ENCODE data around the gene ATG9A.

Gene ATG9A

GRCh38 chr2:219221957-219222518 is 7.4 kb downstream of the ATG9A start:
- no peak for TF ChIP-seq MAX (IDR thresholded peaks at IDR 0.05; ENCODE audit: low read depth, low read length)
- no peak for TF ChIP-seq CTCF (IDR thresholded peaks at IDR 0.05; ENCODE audit: low read depth, low read length)
- TF ChIP-seq MYC (IDR thresholded peaks at IDR 0.05; ENCODE audit: low read depth, low read length) = no peak
- no peak for TF ChIP-seq POLR2A (IDR thresholded peaks at IDR 0.05; ENCODE audit: extremely low read depth, insufficient read length)
- no peak overlapping the region for H3K4me3 ChIP-seq (ENCODE audit: low read depth, low read length)
- no peak for DNase-seq (ENCODE audit: low read depth)

GRCh38 chr2:219220652-219221402 is 8.6 kb downstream of the ATG9A start:
- no peak for TF ChIP-seq MYC (IDR thresholded peaks at IDR 0.05; ENCODE audit: low read depth, low read length)
- TF ChIP-seq POLR2A (IDR thresholded peaks at IDR 0.05; ENCODE audit: extremely low read depth, insufficient read length) = no peak
- no peak for TF ChIP-seq CTCF (IDR thresholded peaks at IDR 0.05; ENCODE audit: low read depth, low read length)
- TF ChIP-seq MAX (IDR thresholded peaks at IDR 0.05; ENCODE audit: low read depth, low read length) = no peak
- no peak for DNase-seq (ENCODE audit: low read depth)
- H3K4me3 ChIP-seq (ENCODE audit: low read depth, low read length) = no peak overlapping the region

- DNase-seq (ENCODE audit: low read depth) = no peak
- TF ChIP-seq MAX (IDR thresholded peaks at IDR 0.05; ENCODE audit: low read depth, low read length) (no peak), MYC (IDR thresholded peaks at IDR 0.05; ENCODE audit: low read depth, low read length) (no peak), POLR2A (IDR thresholded peaks at IDR 0.05; ENCODE audit: extremely low read depth, insufficient read length) (no peak), CTCF (IDR thresholded peaks at IDR 0.05; ENCODE audit: low read depth, low read length) (no peak)
- no peak overlapping the region for H3K4me3 ChIP-seq (ENCODE audit: low read depth, low read length)
Measured at GRCh38 chr2:219219784-219220532, 9.5 kb downstream of the ATG9A start.

GRCh38 chr2:219218732-219219701 is 10.4 kb downstream of the ATG9A start, which contains the start of gene ABCB6:
TSS of gene ABCB6 (minus strand) at chr2:219218958. CDS start at chr2:219218673, 285 bp downstream.
- H3K4me3 ChIP-seq (ENCODE audit: low read depth, low read length) = no peak within 1 kb of the TSS
- DNase-seq (ENCODE audit: low read depth) = no peak
- TF ChIP-seq POLR2A (IDR thresholded peaks at IDR 0.05; ENCODE audit: extremely low read depth, insufficient read length) (no peak), MYC (IDR thresholded peaks at IDR 0.05; ENCODE audit: low read depth, low read length) (no peak), CTCF (IDR thresholded peaks at IDR 0.05; ENCODE audit: low read depth, low read length) (no peak), MAX (IDR thresholded peaks at IDR 0.05; ENCODE audit: low read depth, low read length) (no peak)

- DNase-seq (ENCODE audit: low read depth) = no peak
- TF ChIP-seq CTCF (IDR thresholded peaks at IDR 0.05; ENCODE audit: low read depth, low read length) (no peak), MYC (IDR thresholded peaks at IDR 0.05; ENCODE audit: low read depth, low read length) (no peak), POLR2A (IDR thresholded peaks at IDR 0.05; ENCODE audit: extremely low read depth, insufficient read length) (no peak), MAX (IDR thresholded peaks at IDR 0.05; ENCODE audit: low read depth, low read length) (no peak)
- no peak overlapping the region for H3K4me3 ChIP-seq (ENCODE audit: low read depth, low read length)
Measured at GRCh38 chr2:219218217-219218731, 11.2 kb downstream of the ATG9A start.
